Stomach (tissue), 4 donors: Measurements from ENCODE around the gene ETF1.

Experiments used
- CTCF ChIP-seq, 7 experiments: fragments of 450-650 bp in 4 of 7; fragments of 200-600 bp in 3 of 7; sonication (generic) in 3 of 7; IDR thresholded peaks; one replicate each; pipeline ENCODE4 v1.5.1; 2016 to 2019; ENCODE audit warnings: antibody characterized with exemption in 7 of 7, control low read depth in 2 of 7, mild to moderate bottlenecking in 1 of 7
- EP300 ChIP-seq: sonication (generic); formaldehyde crosslinking; IDR thresholded peaks from one replicate; pipeline ENCODE4 v1.6.1; 2017; ENCODE audit warnings: antibody characterized with exemption
- POLR2A ChIP-seq, 4 donors: fragments of 450-650 bp; IDR thresholded peaks; one replicate each; pipeline ENCODE4 v1.6.1; 2016; ENCODE audit warnings: antibody characterized with exemption in 4 of 4, control low read depth in 2 of 4, mild to moderate bottlenecking in 1 of 4, moderate library complexity in 1 of 4
- POLR2AphosphoS5 ChIP-seq, 3 donors: sonication (generic); formaldehyde crosslinking; IDR thresholded peaks; one replicate each; pipeline ENCODE4 v1.6.1; 2016; ENCODE audit warnings: antibody characterized with exemption in 3 of 3

GRCh38 chr5:138460032-138460693 lies 82.9 kb downstream of the ETF1 start:
- TF ChIP-seq POLR2A (IDR thresholded peaks at IDR 0.05) (no peak), CTCF (IDR thresholded peaks at IDR 0.05) (no peak), EP300 (no peak), POLR2AphosphoS5 (IDR thresholded peaks at IDR 0.05) (no peak)
